GM12874 (cell line): ENCODE results near the gene DGCR2.

Source experiments
- CTCF ChIP-seq: IDR thresholded peaks from 2 replicates; pipeline ENCODE4 v1.5.1; 2011; ENCODE audit warnings: low read depth, mild to moderate bottlenecking, control low read depth, low read length, moderate library complexity; ENCODE audit not compliant: insufficient read depth

DGCR2 gene

GRCh38 chr22:19132693-19133400, 10.6 kb upstream of the DGCR2 start:
- TF ChIP-seq CTCF = no peak

GRCh38 chr22:19132153-19132552, 9.9 kb upstream of the DGCR2 start:
- TF ChIP-seq CTCF = no peak

- TF ChIP-seq CTCF = no peak
Measured at GRCh38 chr22:19131685-19132015, 9.4 kb upstream of the DGCR2 start.

GRCh38 chr22:19130959-19131684, 8.9 kb upstream of the DGCR2 start, which contains the start of gene TSSK2:
Gene TSSK2 (plus strand): TSS chr22:19131308. CDS start chr22:19131400, 92 bp downstream.
- no peak for TF ChIP-seq CTCF

- TF ChIP-seq CTCF = no peak
Measured at GRCh38 chr22:19129871-19130270, 7.7 kb upstream of the DGCR2 start.

GRCh38 chr22:19128946-19129727, 6.9 kb upstream of the DGCR2 start:
- TF ChIP-seq CTCF = no peak

- no peak for TF ChIP-seq CTCF
Measured at GRCh38 chr22:19128009-19128401, 5.8 kb upstream of the DGCR2 start.
